Stimulated activated CD4-positive, alpha-beta T cell treated with anti-CD3 and anti-CD28 coated beads, Interleukin-4, amount 100 ng/mL, for 24 hours (primary cell): ENCODE data around the gene KANSL3.
"Not testable (repeated sequence)": the region's sequence is repeated elsewhere in the genome, so short reads cannot be mapped to it uniquely, and the experiment has no call there.

Experiments
- DNase-seq: peaks from one replicate; pipeline ENCODE4 v3.0.0-alpha.2; 2020

KANSL3 gene

DNA sequence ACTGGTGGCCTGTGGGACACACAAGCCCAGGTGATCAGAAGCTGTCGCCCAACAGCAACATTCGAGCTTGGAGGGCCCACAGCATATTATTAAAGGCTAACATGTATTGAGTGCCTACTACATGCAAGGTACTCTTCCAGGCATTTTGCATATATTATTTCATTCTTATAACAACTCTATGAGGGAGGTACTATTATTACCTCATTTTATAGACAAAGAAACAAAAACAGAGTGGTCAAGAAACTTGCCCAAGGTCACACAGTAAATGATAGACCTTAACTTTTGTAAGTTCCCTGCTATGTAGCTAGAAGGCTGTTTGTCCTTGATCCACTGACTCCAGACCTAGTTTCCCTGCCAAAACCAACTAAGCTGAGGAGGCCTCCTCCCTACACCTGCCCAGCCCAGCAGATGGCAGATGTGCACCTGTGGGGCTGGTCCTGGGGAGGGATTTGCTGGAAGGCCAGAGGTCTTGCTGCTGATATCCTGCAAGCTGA lies 35.7 kb downstream of the KANSL3 start:
- no peak for DNase-seq

DNA sequence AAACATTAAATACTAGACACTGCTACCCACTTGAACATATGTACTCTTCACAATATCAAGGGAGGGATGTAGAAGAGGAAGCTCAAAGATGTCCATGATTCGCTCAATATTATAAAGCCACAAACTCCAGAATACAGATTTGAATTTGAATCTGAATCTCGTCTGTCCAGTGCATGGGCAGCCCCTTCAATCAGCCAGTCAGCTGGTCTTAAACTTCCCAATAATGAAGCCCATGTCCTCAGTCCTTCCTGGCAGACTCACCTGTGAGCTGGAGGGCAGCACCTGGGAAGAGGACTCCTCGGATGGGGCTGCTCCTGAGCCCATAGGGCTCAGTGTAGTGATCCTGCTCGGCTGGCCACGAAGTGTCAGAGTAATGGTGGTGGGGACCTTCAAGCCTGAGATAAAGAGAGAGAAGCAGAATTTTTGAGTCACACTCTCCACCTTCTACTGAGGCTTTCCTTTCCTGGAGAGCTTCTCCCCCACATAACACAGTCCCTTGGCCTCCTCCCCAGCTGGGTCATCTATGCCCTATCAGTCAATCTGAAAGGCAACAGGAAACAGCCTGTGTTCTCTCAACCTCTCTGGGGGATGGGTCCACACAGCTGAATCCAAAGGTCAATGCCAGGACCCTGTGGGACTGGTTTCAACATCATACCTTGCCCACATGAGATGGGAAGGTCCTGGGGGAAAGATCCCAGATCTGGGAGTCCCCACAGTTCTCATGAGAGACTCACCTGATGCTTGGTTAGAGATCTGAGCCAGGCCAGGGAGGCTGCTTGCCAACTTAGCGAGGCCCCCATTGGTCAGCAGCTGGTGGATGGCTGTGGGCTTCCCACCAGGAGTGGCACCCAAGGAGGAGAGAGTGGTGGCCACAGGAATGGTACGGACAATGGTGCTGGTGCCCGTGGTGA lies 36.5 kb downstream of the KANSL3 start:
- no peak for DNase-seq

DNA sequence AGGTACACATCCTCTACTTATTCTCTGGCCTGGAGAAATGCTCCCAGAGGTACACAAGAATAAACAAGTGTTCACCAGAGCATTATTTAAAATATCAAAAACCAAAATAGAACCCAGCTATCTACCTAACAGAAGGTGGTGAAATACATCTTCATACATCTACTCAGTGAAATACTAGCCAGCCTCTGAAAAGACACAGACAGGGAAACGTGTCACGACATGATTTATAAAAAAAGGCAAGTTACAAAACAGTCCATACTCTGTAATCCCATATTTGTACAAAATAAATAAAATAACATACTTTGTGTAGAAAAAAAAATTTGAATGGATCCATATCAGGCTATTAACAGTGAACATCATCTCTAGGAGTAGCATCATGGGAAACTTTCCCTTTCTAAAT lies 38.2 kb downstream of the KANSL3 start:
- DNase-seq = no peak

DNA sequence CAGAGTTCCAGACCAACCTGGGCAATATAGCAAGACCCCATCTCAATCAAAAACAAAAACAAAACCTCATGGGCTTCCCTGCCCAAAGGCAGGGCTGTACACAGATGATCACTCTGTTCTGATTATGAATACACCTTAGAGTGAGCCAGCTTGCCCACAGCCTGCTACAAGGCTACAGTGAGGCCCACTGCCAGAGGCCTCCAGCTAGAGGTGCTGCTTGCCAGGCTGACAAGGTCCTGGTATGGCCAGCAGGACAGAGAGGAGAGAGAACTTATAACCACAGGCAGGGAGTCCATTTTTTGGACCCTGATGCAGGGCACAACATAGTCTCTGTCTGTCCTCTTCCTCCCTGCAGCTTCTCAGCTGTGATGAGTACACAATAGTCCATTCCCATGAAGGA lies 41.5 kb downstream of the KANSL3 start:
- DNase-seq = no peak

DNA sequence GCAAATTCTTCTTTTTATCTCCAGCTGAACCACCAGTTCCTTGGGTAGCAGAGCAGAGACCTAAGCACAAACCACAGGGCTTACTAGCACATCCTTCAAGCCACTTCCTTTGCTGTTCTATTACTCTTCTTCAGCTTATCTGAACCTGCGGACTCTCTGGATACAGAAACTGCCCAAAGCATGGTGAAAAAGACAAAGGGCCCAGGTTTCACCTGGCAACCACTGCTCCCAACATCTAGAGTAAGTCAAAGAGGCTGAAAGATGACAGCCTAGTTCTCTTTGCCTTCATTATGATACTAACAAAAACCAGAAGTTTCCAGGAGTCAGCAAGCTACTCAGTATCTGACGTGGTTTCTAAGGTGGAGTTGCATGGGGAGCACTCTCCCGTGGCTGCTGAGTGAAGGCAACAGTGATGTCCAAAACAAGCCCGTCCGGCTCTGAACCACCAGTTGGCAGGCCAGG lies 43.4 kb downstream of the KANSL3 start:
- no peak for DNase-seq

DNA sequence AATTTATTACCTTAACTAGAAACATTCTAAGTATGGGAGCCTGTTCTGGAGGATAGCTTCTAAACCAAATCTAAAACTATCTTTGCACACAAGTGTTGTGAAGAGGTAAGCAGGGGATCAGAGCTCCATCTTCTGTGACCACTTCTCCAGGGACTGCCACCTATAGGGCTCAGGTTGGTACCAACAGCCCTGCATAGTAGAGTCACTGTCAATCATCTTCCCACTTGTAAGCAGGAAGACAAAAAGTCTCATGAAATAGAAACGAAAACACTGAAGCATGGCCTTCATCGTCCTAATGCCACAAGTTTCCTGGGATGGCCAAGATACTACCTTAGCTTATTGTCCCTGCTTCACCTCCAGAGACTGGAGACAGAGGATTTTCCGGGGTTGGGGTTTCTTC lies 43.8 kb downstream of the KANSL3 start:
- DNase-seq = no peak

DNA sequence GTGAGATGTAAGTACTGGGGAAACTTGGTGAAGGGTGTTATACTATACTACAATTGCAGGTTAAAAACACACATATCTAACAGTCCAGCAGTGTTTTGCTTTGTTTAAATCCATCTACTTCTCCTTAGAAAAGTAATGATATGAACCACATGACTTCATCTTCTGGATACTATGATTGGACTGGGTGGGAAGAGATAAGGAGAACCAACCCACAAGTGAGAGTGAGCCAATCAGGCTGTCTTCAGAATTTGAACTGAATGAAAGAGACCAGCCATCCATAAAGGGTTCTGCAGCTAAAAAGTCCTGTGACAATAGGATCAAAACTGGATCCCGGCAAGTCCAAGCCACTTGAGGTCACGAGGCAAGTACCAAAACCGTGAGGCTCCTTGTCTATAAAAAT lies 46.6 kb downstream of the KANSL3 start:
- no peak for DNase-seq

DNA sequence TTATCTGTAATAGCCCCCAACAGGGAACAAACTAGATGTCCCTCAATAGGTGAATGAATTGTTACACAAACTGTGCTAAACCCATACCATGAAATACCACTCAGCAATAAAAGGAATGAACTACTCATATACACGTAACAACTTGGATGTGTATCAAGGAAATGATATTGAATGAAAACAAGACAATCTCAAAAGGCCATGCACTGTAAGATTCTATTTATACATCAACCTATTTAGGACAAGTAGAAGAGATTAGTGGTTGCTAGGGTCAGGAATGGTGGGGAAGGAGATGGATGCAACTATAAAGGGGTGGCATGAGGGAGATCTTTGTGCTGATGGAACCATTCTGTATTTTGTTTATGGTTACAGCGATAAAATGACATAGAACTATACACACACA lies 47.1 kb downstream of the KANSL3 start:
- DNase-seq = no peak

DNA sequence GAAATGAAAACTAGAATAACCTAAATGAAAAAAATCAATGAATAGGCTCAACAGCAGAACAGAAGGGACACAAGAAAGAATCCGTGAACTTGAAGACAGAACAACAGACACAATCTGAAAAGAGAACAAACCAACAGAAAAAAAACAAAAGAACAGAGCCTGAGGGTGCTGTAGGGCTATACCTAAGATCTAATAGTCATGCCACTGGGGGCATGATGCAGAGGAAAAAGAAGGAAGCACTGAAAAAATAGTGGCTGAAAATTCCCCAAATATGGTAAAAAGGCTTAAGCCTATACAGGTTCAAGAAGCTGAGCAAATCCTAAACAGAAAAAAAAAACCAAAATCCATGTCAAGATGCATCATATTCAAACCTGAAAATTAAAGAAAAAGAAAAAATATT lies 50.3 kb downstream of the KANSL3 start:
- DNase-seq = no peak

DNA sequence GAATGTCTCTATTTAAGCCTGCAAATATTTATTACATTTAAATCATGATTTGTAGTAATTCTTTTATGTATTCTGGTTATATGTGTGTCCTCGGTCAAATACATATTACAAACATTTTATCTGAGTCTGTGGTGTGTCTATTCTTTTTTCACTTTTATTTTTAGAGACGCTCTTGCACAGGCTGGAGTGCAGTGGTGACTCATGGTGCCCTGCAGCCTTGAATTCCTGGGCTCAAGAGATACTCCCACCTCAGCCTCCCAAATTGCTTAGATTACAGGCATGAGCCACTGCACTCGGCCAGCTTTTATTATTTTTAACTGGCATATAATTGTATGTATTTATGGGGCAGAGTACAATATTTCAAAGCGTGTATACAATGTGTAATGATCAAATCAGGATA lies 54.1 kb downstream of the KANSL3 start:
- DNase-seq = no peak

DNA sequence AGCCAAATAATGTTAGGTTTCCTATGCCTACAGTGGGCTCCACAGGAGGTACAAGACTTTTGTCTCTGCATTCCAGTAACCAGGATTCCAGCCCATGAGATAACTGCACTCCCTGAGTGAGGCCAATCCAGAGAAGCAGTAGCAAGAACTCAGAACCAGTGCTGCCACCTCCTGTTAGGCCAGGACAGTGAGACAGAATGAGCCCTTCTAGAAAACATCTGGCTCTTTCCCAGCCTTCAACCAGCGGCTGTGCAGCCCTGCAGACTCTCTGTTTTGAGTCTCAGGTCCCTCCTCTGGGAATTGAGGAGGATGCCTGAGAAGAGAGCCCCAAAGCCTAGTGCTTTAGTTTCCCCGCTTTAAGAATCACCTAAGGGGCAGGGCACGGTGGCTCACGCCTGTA lies 57.3 kb downstream of the KANSL3 start:
- DNase-seq = no peak

DNA sequence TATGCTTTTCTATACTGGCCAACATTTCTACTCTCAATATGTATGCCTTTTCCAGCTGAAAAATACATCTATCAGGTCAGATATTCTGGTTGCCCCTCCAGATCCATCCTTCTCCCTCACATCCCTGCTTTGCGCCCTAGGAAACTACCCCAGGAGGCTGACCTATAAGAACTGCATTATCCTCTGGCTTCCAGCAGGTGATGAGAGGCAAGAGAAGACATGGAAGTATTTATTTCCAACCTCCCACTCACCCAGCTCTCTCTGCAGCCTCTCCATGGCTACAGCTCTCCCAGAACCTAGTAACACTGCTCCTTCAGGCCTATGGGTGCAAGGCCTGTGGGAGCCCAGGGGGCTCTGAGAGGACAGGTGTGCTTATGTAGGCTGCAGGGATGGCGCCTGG lies 58.7 kb downstream of the KANSL3 start:
- no peak for DNase-seq

DNA sequence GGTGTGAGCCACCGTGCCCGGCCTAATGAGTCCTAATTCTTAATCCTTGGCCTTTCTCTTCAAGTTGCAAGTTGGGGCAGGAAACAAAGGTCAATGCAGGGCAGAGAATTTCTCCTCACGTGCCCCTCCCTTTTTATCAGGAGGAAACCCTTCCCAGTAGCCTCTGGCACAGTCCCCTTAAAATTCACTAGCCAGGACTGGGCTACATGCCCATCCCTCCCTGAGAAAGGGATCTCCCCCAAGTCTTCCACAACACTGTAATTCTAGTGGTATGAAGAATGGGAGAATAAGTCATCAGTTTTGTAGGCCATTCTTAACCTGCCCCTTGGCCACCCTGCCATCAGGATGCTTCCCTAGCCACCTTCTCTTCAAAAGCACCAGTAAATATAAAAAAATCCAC lies 59.4 kb downstream of the KANSL3 start:
- DNase-seq = no peak

DNA sequence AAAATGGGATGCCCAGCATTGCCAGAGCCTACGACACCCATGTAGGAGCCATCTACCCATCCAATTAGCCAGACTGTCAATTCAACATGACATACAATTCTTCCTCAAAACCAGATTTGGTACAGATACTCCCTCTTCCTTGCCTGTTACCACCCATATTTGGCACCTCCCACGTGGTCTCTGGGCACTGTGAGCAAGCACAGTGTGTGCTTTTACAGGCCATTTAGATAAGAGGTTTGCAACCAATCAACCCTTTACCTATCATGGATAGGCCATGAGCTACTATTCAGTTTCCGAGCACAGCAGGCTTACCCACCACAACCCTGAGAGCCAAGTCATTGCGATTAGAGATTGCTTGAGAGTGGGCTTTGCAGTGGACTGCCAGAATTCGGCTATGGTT lies 60.6 kb downstream of the KANSL3 start:
- DNase-seq = no peak

DNA sequence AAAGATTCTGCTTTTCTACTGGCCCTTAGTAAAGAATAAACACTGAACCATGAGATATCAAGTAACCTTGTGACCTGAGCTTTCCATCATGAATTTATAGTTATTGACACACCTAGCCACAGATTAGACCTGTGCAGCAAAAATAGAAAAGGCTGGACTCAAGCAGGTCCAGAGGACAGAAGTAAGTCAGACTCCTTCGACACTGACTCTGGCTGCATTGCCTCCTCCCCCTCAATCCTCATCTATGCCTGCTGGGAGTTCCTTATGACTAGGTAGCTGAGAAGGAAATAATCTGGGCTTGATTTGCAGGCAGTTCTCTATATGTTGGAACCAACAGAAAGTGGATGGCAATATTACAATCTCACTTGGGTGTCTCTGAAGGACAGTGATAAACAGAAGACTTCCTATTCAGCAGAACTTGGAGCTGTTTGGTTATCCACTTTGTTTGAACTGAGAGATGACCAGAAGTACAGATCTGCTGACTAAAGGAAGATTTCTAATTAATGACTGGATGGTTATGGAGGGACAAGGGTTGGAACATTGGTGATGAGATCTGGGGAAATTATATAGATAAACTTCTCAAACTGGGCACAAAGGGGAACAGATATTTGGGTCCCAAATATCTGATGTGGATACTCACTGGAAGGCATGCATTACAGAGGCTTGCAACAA lies 62.2 kb downstream of the KANSL3 start:
- DNase-seq = no peak

DNA sequence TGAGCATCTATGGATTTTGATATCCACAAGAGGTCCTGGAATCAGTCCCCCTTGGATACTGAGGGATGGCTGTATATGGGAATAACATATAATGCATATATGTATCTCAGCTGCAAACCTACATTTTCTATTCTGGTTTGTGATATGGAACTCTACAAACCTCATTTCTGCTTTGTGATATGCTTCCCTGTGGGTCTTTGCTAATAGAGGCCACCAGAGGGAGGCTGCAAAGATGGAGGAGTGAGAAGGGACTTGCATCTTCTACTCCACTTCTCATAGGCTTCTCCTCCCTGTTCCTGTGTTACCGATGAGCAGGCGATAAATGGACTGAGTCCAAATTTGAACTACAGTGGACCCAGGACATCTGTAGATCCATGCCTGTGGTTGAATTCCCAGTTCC lies 63.7 kb downstream of the KANSL3 start:
- no peak for DNase-seq

DNA sequence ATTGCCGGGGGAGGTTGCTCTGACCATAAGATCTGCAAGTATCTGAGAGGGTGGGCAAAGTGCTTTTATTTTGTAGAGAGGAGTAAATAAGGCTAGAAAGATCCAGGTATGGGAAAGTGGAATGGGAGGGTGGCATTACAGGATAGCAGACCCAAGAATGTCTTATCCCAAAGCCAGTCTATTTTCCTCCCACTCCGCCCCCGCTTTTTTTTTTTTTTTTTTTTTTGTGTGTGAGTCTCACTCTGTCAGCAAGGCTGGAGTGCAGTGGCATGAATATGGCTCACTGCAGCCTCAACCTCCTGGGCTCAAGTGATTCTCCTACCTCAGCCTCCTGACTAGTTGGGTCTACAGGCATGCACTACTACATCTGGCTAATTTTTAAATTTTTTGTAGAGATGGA lies 70.0 kb downstream of the KANSL3 start:
- DNase-seq = no peak

DNA sequence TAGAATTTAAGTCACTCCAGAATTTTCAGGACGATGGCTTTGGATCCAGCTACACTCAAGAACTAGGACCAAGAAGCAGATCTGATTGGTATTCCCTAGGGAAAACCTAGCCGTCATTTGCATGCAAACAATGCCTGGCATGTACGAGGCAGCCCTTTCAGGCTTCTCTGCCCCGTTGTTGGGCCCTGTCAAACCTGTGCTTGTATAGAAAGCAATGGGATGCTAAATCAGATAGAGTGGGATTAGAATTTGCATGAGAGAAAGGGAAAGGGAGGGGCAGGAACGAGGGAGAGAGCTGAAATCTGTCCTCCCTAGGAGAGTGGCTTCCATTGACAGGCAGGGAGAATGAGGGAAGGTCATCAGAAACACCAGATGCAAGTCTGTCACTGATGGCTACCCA lies 73.0 kb downstream of the KANSL3 start:
- DNase-seq = no peak

DNA sequence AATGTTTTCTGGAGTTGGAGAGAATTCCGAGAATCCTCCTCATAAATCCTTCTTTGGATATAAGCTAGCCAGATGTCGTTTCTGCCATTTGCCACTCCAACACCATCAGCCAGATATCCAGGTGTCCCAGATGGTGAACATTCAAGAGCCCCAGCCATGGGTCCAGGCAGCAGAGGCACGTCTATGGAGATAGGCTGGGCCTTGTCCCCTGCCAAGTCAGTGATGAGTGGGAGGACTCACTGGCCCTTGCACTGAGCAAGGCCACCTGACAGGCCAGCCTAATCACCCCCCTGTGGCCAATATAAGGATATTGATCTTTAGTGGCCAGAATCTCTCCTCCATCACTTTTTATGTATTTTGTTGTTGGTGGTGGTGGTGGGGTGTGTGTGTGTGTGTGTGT lies 73.5 kb downstream of the KANSL3 start:
- no peak for DNase-seq

DNA sequence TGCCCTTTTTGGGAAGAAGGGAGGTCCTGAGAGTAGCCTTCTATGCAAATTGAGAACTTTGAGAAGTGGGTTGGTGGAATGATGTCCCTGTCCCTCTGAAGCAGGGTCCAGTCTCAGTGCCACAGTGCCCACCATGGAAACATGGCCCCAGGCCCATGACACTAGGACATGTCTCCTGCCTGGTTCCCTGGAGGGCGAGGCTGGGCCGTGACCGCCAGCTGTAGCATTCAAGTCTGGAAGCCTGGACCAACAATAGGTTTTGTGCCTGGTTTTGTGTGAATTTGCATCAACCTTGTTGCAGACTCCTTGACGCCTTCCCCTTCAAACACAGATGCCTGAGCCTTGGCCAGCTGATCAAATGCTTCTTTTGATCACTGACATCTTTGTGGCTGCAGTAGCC lies 74.1 kb downstream of the KANSL3 start:
- no peak for DNase-seq

DNA sequence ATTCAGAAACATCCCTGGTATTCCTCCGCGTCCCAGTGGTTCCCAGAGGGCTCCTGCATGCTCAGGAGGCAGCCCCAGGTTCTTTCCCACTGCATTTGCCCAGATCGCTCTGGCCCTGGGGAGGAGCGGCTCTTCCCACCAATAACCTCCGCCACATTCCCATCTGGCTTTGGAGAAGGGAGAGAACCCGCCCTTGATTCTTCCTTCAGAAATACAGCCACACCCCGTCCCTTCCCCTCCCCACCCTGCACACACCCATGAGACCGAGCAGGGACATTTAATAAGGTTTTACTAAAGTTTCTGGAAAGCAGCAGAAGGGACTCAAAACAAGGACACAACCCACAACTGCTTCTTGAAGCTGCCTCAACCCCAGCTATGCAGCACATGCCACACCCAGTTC lies 79.6 kb downstream of the KANSL3 start:
- DNase-seq = no peak

DNA sequence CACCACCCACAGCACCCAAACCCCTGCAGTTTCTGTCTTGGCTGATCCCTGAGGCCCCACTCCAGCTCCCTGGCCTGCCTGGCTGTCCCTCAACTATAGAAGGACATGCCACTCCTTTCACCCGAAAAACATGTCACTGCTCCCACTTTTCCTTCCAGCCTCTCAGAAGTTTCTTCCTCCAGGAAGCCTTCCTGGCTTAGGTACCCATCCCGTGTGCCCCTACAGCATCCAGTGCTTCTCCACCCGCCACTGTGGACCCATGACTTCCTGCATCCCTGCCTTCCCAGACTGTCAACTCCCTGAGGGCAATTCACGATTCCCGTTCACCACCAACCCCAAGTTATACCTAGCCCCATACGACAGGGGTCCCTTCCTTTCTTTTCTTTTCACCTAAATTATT lies 80.1 kb downstream of the KANSL3 start:
- DNase-seq = no peak

DNA sequence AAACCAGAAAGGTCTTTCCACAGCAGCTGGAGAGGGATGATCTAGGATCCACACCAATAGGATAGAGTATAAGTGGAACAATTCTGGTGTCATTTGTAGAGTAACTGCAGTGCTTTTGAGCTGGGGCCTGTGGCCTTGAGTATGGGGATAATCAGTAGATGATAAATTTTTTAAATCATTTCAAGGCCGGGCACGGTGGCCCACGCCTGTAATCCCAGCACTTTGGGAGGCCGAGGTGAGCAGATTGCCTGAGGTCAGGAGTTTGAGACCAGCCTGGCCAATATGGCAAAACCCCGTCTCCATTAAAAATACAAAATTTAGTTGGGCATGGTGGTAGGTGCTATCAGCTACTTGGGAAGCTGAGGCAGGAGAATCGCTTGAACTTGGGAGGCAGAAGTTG lies 80.7 kb downstream of the KANSL3 start:
- DNase-seq = not testable (repeated sequence)
